Caco-2 (cell line): ENCODE data around the gene FAM83F. TPM values are rescaled to one million over a fixed set of nuclear protein-coding genes. Genes with fewer than 3 reads are reported as not detected.

Source experiments
- BruUV-seq: library from RNA; stranded (reverse); fragments of 400-500 nt; replicated peaks from 2 replicates; lab custom pipeline; 2021; lab: Mats Ljungman, UMichigan
- CTCF ChIA-PET: fragments of 300-600 bp; sonication (Branson Sonifier 250); formaldehyde crosslinking; loops from one replicate; lab custom pipeline; 2022; ENCODE audit warnings: antibody characterized with exemption; lab: Charles Lee
- POLR2A ChIA-PET: fragments of 300-600 bp; sonication (Branson Sonifier 250); formaldehyde crosslinking; loops from one replicate; lab custom pipeline; 2022; ENCODE audit warnings: antibody characterized with exemption; lab: Charles Lee
- DNase-seq, 2 experiments: peaks; one replicate each; pipeline versions ENCODE4 v3.0.0 to v3.0.0-alpha.2; 2020 to 2022
- H3K27me3 ChIP-seq: replicated peaks from 2 replicates; pipeline ENCODE4 v1.6.0; 2011; ENCODE audit warnings: low read length; ENCODE audit not compliant: control insufficient read depth, insufficient read depth
- H3K36me3 ChIP-seq: 2 replicates; pipeline ENCODE4 v1.5.1; 2011; ENCODE audit warnings: low read length; ENCODE audit not compliant: control insufficient read depth, insufficient read depth
- H3K4me1 ChIP-seq: fragments of 250-450 bp; sonication (Bioruptor Pico); 2 replicates; pipeline ENCODE4 v1.5.1; 2020; ENCODE audit warnings: mild to moderate bottlenecking
- H3K4me3 ChIP-seq: 2 replicates; pipeline ENCODE4 v1.5.1; 2011; ENCODE audit warnings: low read depth, mild to moderate bottlenecking, control low read depth, low read length
- H3K9me3 ChIP-seq: fragments of 250-450 bp; sonication (Bioruptor Pico); 2 replicates; pipeline ENCODE4 v1.5.1; 2020; ENCODE audit warnings: mild to moderate bottlenecking, moderate library complexity
- H3K27ac Mint-ChIP-seq: one replicate; pipeline ENCODE4 v1.8.0; 2022; ENCODE audit warnings: mixed read lengths; ENCODE audit not compliant: unreplicated experiment
- H3K27me3 Mint-ChIP-seq: one replicate; pipeline ENCODE4 v1.8.0; 2022; ENCODE audit warnings: mixed read lengths; ENCODE audit not compliant: insufficient read depth, unreplicated experiment
- H3K36me3 Mint-ChIP-seq: one replicate; pipeline ENCODE4 v1.8.0; 2022; ENCODE audit warnings: mild to moderate bottlenecking, mixed read lengths; ENCODE audit not compliant: insufficient read depth, unreplicated experiment
- H3K4me1 Mint-ChIP-seq: one replicate; pipeline ENCODE4 v1.8.0; 2022; ENCODE audit warnings: low read depth, mixed read lengths; ENCODE audit not compliant: unreplicated experiment
- H3K4me3 Mint-ChIP-seq: one replicate; pipeline ENCODE4 v1.8.0; 2022; ENCODE audit warnings: mild to moderate bottlenecking, moderate library complexity, mixed read lengths; ENCODE audit not compliant: unreplicated experiment
- H3K9me3 Mint-ChIP-seq: one replicate; pipeline ENCODE4 v1.8.0; 2022; ENCODE audit warnings: mixed read lengths; ENCODE audit not compliant: unreplicated experiment
- CTCF ChIP-seq, 2 experiments: fragments of 200-600 bp in 1 of 2; IDR thresholded peaks; 1 replicate in 1 of 2; 2 replicates in 1 of 2; pipeline versions ENCODE4 v1.5.1 to v1.8.0; 2011 to 2022; ENCODE audit warnings: antibody characterized with exemption in 1 of 2, control low read depth in 1 of 2, inconsistent platforms in 1 of 2, low read depth in 1 of 2, low read length in 1 of 2, mild to moderate bottlenecking in 1 of 2, moderate library complexity in 1 of 2; ENCODE audit not compliant: insufficient read depth in 1 of 2, severe bottlenecking in 1 of 2, unreplicated experiment in 1 of 2
- intact Hi-C: fragments of 100-400 bp; cut with micrococcal nuclease; formaldehyde crosslinking; loops from one replicate; pipeline ENCODE4 v1.10.0; 2022; ENCODE audit not compliant: unreplicated experiment
- total RNA-seq: library from RNA; stranded (reverse); gene quantifications from 2 replicates; pipeline ENCODE4 v1.2.3, GENCODE V29; 2022

Gene FAM83F
- total RNA-seq, 1 experiment from 2014 or later: 20.0 TPM

- Histone ChIP-seq H3K36me3 (peaks cover 1% of the 10 kb centered on the region; the same call in 1 of the 2 replicates), H3K27me3 (no peaks in the 10 kb centered on the region), H3K4me3 (no peak overlapping the region), H3K9me3 (no peaks in the 10 kb centered on the region), H3K4me1 (peaks cover 3% of the 10 kb centered on the region)
- POLR2A ChIA-PET: no interaction called here
- no peak for DNase-seq
- intact Hi-C loops: no loop called here
- no peaks in the 10 kb centered on the region for H3K36me3 Mint-ChIP-seq
- no peak for TF ChIP-seq CTCF (IDR thresholded peaks at IDR 0.05; ENCODE audit: insufficient read depth in 1 of 2, low read depth in 1 of 2, low read length in 1 of 2, severe bottlenecking in 1 of 2, unreplicated experiment in 1 of 2)
- no peaks in the 10 kb centered on the region for H3K9me3 Mint-ChIP-seq
- H3K4me3 Mint-ChIP-seq: no peak overlapping the region
- CTCF ChIA-PET: no interaction called here
- no peaks in the 10 kb centered on the region for H3K4me1 Mint-ChIP-seq
- H3K27ac Mint-ChIP-seq: no peak overlapping the region
- no peaks in the 10 kb centered on the region for H3K27me3 Mint-ChIP-seq
- no TSS peak for BruUV-seq
These were observed 27.9 kb downstream of the FAM83F start for GRCh38 chr22:40022536-40023240.

DNA sequence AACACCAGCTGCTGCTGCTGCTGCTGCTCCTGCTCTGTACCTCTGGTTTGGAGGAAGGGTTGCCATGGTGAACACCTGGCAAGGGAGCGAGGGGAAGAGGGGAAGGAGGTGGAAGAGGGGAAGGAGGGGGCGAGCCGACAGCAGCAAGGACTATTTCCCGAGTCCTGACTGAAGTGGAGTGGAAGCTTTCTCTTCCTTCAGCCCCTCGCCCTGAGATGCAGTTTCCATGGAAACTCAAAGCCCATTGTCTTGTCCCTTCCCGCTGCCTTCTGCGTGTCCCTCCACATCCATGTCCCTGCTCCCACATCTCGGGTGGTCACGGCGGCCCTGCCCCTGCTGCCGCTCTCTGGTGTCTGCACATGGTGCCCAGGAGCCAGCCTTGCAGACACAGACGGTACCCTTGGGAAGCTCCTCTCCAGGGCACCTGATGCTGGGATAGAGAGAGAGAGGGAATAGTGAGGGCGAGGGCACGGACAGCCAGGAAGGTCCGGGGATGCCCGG is 28.6 kb downstream of the FAM83F start:
- CTCF ChIA-PET: interaction anchor here (1.9 to 2.8 kb wide), 4 partner anchors 24 to 489 kb away, joined by 13 to 23 read pairs (median 15); no protein-coding TSS in a partner anchor

More for the DNA sequence above, 28.6 kb downstream of the FAM83F start:
- no peaks in the 10 kb centered on the region for H3K9me3 Mint-ChIP-seq
- no peaks in the 10 kb centered on the region for H3K36me3 Mint-ChIP-seq
- intact Hi-C loops: no loop called here
- H3K4me1 Mint-ChIP-seq: no peaks in the 10 kb centered on the region
- Histone ChIP-seq H3K4me3 (no peak overlapping the region), H3K27me3 (no peaks in the 10 kb centered on the region), H3K9me3 (no peaks in the 10 kb centered on the region), H3K4me1 (no peaks in the 10 kb centered on the region), H3K36me3 (no peaks in the 10 kb centered on the region; the same call in 1 of the 2 replicates)
- no peak overlapping the region for H3K4me3 Mint-ChIP-seq
- no peak for TF ChIP-seq CTCF (IDR thresholded peaks at IDR 0.05; ENCODE audit: insufficient read depth in 1 of 2, low read depth in 1 of 2, low read length in 1 of 2, severe bottlenecking in 1 of 2, unreplicated experiment in 1 of 2)
- DNase-seq: no peak
- POLR2A ChIA-PET: no interaction called here
- no peak overlapping the region for H3K27ac Mint-ChIP-seq
- no TSS peak for BruUV-seq
- H3K27me3 Mint-ChIP-seq: no peaks in the 10 kb centered on the region
